Caki2 (cell line): ENCODE data around the gene NUDT3. TPM values are rescaled to one million over a fixed set of nuclear protein-coding genes. Genes with fewer than 3 reads are reported as not detected.

Source experiments
- DNase-seq: peaks from one replicate; pipeline ENCODE4 v3.0.0-alpha.2; 2015; ENCODE audit warnings: low read depth
- in situ Hi-C: cut with HindIII; loops from 2 replicates; pipeline ENCODE4 v1.10.0; 2016; ENCODE audit warnings: low sequenced_read_pairs, low pct_unique_long_range_greater_than_20kb, mixed read lengths
- total RNA-seq: library from RNA; depleted of rRNA; stranded (reverse); fragments of >200 nt; shearing (Covaris generic); gene quantifications from 2 replicates; pipeline ENCODE4 v1.2.3, GENCODE V29; 2014; ENCODE audit warnings: low replicate concordance; rRNA removed

Gene NUDT3
- total RNA-seq: 6.7 and 7.2 TPM in 2 replicates

DNA sequence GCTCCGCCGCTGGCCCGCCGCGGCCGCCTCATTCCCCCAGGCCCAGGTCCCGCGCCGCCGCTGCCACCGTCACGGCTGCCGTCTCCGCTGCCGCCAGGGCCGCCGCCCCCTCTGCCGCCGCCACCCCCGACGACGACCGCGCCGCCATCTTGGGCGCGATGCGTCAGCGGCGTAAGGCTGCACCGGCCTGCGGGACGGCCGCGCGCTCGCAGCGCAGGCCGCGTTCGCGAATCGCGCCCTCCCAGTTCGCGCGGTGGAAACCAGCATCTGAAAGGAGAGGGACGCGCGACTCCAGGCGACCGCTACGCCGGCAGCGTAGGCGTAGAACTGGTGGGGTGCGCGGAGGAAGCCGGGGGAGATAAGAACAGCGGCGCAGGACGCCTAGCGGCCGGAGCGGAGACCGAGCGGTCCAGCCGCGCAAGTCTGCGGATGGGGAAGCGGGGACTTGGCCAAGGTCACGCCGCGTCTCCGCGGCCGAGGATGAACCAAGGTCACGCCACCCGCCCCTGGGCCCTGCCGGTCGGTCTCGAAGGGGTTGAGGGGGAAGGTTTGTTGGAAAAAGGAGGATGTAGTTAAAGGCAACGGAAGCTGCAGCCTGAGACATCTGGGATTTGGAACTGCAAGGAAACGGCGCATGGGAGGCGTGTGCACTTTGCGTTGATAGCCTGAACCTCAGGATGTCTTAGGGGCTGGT is at the start of gene NUDT3:
Gene NUDT3 (minus strand): TSS at position 173 of the 694 bp plus-strand sequence. CDS start 307 bp downstream, outside the sequence.
- DNase-seq: peak; percentile 95
- in situ Hi-C loops: no loop called here

GRCh38 chr6:34441526-34441925 is 49.1 kb upstream of the NUDT3 start:
- in situ Hi-C loops: no loop called here
- no peak for DNase-seq

DNA sequence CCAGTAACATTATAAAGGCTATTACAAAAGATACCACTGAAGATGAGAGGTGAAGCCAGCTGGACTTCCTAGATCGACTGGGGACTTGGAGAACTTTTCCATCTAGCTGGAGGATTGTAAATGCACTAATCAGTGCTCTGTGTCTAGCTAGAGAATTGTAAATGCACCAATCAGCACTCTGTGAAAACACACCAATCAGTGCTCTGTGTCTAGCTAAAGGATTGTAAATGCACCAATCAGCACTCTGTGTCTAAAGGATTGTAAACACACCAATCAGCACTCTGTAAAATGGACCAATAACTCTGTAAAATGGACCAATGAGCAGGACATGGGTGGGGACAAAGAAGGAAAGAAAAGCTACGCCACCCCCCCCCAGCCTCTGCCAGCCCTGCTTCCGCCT is 47.0 kb upstream of the NUDT3 start:
- in situ Hi-C loops: no loop called here

GRCh38 chr6:34438705-34439104 is 46.2 kb upstream of the NUDT3 start:
- in situ Hi-C loops: no loop called here
- DNase-seq: no peak

More for the DNA sequence above, 47.0 kb upstream of the NUDT3 start:
- no peak for DNase-seq

- in situ Hi-C loops: no loop called here
- DNase-seq: no peak
Measured at GRCh38 chr6:34437644-34437970, 45.1 kb upstream of the NUDT3 start.

- DNase-seq: no peak
- in situ Hi-C loops: no loop called here
Measured at GRCh38 chr6:34436803-34437643, 44.6 kb upstream of the NUDT3 start.

DNA sequence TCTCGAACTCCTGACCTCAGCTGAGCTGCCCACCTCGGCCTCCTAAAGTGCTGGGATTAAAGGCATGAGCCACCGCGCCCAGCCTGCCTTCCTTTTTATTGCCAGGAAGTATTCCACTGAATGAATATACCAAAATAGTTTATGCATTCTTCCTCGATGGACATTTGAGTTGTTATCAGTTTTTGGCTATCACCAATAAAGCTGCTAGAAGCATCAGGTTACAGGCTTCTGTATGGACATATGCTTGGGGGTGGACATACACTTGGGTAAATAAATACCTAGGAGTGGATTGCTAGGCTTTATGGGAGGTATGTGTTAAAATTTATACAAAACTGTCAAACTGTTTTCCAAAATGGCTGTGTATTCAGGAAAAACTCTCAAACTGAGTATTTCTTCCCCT is 43.4 kb upstream of the NUDT3 start:
- DNase-seq: no peak
- in situ Hi-C loops: no loop called here

DNA sequence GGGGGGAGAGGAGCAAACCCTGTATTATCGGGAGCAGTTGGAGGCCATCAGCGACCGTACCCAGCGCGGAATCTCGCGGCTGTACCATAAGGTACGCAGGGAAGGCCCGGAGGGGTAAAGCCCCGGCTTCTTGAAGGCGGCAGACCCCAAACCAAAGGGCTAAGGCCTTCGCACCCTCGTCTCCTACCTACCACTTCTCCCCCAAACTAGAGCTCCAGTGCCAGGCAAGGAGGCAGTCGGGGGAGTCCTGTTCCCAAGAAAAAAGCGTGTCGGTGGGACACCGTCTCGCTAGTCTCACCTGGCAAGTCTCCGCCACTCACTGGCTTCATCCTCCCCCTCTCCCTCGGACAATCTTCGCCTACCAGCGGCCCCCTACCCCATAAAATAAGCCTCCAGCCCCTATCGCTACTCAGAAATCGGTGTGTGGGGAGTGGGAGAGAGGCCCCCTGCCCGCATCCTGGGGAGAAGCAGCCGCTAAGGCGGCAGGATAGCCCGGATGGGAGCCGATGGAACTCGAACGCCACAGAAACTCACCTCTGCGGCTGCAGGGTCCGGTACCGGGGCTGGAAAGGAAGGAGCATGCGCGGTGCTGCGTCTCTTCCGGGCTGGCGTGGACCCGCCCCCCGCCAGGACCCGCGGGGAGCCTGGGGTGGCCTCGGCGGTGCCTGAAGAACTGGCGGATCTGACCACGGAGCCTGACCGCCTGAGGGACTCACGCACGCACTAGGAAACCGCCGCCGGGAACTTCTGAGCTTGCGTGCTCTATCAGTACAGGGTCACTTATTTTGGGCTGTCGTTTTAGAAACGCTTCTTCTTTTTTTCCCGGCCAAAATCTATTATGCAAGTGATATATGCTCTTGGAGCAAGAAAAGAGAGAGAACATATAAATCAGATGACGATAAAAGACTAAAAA is 33.3 kb upstream of the NUDT3 start, which contains the start of gene RPS10:
Gene RPS10 (minus strand): TSS at position 572 of the 913 bp plus-strand sequence. CDS start 848 bp downstream, outside the sequence.
- in situ Hi-C loops: no loop called here

GRCh38 chr6:34425132-34425497 is 32.6 kb upstream of the NUDT3 start:
- in situ Hi-C loops: no loop called here
- DNase-seq: no peak

More for the DNA sequence above, 33.3 kb upstream of the NUDT3 start, which contains the start of gene RPS10:
- DNase-seq: peak; percentile 94

- no peak for DNase-seq
- in situ Hi-C loops: no loop called here
Measured at GRCh38 chr6:34424200-34425131, 32.0 kb upstream of the NUDT3 start.

DNA sequence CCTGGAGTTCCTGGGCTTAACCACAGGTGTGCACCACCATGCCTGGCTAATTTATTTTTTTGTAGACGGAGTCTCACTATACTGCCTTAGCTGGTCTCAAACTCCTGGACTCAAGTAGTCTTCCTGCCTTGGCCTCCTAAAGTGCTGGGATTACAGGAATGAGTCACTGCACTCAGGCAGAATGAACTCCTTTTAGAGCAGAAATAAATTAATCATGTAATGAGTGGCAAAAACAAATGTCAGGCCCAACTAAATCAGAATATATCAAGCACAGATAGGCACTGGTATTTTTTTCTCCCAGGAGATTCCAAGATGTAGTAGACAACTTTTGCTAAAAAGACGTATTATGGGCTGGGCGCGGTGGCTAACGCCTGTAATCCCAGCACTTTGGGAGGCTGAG is 30.8 kb upstream of the NUDT3 start:
- DNase-seq: no peak
- in situ Hi-C loops: no loop called here

- in situ Hi-C loops: no loop called here
- no peak for DNase-seq
Measured at GRCh38 chr6:34418367-34418766, 25.9 kb upstream of the NUDT3 start.

GRCh38 chr6:34416877-34417371 is 24.5 kb upstream of the NUDT3 start:
- DNase-seq: no peak

DNA sequence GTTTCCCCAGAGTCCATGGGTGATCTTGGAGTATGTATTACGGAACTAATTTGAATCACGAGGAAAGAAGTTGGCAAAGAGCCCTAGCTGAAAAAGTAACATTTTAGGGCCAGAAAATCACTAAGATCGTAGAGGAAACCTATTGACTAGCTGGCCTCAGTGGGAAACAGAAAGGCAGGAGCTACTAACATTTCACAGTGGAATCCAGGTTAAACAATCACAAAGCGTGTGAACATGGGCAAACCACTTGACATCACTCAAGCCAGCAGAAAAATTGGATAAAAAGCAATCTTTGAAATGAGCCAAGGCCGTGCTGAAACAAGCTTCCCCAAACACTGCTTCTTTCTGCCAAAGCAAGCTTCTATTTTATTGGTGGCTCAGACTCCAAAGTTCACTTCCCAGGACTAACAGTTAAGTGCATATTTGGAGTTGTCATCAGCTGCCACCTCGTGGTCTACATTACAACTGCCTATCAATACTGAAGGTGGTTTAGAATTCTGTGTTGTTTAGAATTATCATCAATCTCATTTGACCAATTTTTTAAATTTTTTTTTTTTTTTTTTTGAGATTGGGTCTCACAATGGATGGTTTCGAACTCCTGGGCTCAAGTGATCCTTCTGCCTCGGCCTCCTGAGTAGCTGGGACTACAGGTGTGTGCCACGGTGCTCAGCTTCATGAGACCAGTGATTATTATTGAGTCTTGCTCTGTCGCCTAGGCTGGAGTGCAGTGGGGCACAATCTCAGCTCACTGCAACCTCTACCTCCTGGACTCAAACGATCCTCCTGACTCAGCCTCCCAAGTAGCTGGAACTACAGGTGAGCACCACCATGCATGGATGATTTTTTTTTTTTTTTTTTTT is 22.8 kb upstream of the NUDT3 start:
- in situ Hi-C loops: no loop called here
- peak; percentile 66 for DNase-seq

More at GRCh38 chr6:34416877-34417371, 24.5 kb upstream of the NUDT3 start:
- in situ Hi-C loops: no loop called here

- DNase-seq: no peak
- in situ Hi-C loops: no loop called here
Measured at GRCh38 chr6:34412643-34413214, 20.3 kb upstream of the NUDT3 start.

GRCh38 chr6:34412016-34412415 is 19.5 kb upstream of the NUDT3 start:
- DNase-seq: no peak
- in situ Hi-C loops: no loop called here
